T1000 (cell line): ENCODE data around the gene FAM217A.
"Not testable (repeated sequence)": the region's sequence is repeated elsewhere in the genome, so short reads cannot be mapped to it uniquely, and the experiment has no call there.

Experiments
- DNase-seq: peaks from one replicate; lab custom pipeline; 2025; ENCODE audit warnings: mixed read lengths; lab: John Stamatoyannopoulos, UW

The FAM217A gene, protein sequence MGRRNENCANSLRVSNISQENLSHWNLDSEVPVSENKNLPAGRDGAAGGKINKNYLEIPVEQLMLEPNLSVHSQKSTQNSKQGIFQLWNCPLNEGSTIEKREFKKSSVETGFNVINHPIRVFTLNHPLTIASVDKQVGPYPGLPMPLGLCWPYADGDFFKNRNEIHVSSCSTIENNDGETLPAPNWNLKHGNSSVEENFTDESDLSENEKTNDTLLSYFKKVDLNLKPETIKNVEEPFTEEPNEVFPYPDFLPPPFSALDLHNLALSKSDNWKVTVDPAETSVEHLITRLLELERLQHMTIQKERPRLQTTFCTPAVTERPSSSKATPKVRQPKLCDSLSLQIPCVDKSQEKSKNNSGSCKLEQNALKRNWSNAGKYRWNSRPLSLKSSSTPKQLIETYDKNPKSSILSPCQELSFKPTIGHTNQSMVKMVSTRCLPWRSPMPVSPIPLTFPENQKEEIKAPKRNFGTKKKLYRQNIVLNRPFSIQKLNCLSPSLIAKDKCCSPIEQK

DNA sequence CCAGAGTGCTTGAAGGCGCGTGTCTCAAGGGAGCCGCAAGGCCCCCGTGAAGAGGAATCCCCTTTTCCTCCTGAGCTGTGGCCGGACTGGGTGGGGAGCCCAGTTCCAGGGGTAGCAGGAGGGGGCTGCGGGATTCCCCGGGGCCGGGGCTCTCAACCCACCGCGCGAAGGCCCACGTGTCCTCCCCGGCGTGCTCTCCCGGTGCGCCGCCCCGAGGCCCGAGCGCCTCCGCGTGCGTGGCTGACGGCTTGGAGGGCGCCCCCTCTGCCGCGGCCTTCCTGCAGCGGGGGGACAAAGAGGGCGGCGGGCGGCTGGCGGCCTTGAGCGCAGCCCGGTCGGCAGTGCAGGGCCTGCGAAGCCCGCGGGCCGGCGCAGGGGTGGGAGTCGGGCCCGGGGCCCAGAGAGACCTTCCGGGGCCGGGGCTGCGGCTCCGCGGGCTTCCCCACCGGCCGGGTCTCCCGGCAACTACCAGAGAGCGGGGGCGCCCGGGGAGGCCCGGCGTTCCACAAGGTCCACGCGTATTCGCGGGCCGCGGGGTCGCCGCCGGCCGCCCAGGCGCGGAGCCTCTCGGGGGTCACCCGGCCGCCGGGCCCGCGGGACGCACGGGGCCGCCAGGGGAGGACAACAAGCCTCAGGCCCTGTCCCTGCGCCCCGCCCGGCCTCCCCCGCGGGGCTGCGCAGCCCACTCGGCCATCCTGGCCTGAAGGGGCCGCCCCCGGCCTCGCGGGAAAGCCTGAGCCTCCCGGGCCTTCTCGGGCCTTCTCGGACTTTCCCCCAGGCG lies at the start of gene FAM217A:
FAM217A (minus strand) TSS at position 447 of the 781 bp plus-strand sequence. CDS start 1,723 bp downstream, outside the sequence.
- no peak for DNase-seq

DNA sequence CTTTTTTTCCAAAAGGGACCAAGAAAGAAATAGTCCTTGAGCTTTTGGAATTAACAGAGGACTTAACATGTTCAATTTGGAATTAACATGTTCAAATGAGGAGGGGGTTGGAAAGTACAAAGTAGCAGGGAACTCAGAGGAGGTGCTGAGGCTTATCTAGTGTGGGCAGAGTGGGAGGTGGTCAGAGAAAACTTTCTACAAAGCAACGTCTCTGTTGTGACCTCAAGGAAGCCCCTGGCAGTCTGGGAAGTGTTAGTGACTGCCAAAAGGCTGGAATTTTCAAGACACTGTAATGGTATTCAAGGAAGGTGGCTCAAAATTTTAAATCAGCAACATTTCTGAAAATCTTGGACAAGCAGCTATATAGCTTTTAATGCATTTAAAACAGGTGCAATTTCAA lies 49.1 kb upstream of the FAM217A start:
- DNase-seq: no peak

DNA sequence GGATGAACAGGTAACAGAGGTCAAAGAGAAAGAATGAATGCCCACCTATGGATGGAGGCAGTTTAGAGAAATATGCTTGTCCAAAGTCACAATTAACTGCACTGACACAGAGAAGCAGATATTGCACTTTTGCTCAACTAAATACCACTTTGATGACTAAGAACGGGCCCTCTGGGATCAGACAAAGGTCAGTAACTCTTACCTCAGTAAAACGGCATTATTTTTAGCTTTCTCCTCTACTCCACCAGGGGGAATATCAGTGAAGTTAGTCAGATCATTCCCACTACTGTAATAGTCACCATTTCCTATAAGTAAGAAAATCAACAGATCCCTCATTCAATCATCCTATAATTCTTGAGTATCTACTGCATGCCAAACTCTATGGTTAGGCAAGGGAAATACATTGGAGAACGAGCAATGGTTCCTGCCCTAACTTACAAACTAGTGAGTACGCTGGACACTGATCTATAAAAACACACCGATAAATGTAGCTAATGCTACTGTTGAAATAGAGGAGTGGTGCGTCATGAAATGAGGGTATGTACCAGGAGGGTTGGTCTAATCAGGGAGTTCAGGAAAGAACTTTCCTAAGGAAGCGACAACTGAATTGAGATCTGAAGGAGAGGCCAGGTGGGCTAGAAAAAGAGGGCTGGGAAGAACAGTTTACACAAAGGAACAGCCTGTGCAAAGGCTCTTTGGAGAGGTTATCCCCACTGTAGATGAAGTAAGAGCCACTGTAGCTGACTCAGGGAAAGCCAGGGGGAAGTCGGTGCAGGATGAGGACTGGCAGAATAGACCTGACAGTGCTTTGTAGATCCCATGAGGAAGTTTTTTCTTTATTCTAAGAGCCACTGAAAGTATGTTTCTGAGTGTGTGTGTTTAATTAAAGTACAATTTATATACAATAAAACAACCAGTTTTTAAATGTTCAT lies 47.3 kb upstream of the FAM217A start:
- peak; percentile 24 for DNase-seq

DNA sequence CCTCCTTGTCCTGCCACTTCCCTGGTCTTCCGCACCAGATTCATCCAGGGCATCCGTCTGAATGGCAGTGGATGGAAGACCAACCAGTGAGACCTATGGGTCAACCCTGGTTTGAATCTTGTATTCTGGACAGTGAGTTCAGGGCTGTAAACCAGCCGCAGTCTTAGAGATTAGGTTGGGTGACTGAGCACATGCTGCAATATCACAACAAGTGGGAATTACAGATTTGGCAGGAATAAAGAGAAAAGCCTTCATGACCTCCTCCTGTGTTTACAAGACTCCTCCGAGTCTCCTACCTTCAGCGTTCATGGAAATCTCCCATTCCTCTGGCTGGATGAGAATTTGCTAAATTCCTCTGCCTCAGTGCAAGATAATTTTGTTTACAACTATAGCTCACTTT lies 46.6 kb upstream of the FAM217A start:
- no peak for DNase-seq

DNA sequence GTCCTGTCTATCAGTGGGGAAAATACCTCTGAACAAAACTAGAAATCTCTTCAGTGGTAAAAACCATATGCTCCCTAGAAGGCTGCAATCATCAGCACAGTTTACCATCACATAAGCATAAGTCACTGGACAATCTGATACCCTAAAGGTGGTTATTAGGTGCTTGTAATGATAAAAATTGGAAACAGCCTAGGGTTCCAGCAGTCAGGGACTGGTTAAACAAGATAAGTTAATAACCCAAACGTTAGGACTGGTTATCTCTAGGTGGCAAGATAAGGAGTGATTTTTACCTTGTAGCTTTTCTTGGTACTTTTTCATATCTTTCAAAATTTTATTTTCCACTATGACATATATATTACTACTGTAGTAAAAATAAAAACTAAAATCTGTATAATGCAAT lies 45.4 kb upstream of the FAM217A start:
- DNase-seq: no peak

DNA sequence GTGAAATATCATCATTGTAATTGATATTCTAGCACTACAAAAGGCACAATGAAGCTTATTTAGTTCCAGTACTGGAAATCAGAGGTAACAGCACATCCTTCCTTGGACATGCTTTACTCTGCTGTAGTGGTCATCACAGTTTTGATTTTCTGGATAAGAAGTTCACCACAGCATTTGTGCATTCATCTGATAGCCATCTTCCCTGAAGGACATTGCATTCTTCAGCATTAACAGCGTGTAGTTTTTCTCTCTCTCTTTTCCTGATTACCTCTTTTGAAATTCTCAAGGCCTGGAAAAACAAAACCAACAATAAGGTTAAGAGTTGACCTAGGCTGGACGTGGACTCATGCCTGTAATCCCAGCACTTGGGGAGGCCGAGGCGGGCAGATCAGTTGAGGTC lies 36.8 kb upstream of the FAM217A start:
- no peak for DNase-seq

DNA sequence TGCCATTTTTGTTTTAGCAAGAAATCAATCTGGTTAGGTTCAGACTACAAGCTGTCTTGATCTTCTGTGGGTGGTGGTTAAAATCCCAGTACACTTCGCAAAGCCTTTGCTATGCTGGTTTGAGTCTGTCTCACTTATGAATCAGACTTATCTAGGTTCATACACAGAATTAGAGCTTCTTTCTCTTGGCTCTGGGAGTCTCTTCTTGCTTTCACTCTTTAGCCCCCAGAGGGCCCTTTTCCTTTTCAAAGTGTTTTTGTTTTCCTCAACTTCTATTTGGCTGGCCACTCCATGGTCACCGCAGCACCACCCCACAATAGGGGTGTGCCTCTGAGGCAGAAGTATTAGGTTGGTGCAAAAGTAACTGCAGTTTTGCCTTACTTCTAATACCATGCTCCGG lies 35.2 kb upstream of the FAM217A start:
- DNase-seq: no peak

DNA sequence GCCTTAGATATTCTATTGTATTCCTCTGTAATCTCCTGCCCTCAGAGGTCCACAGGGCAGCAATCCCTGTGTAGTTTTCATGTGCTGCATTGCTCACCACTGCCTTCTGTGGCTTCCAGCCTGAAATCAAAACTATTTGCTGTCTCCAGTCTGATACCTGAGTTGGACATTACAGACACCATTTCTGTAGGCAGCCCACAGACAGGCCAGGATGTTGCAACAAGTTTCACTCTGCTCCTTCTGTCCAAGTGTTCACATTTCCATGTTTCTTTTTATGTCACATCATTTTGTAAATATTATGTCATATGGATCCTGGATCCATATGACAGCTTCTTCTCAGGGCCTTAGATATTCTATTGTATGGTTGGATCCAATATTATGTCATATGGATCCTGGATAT lies 34.7 kb upstream of the FAM217A start:
- DNase-seq: no peak

DNA sequence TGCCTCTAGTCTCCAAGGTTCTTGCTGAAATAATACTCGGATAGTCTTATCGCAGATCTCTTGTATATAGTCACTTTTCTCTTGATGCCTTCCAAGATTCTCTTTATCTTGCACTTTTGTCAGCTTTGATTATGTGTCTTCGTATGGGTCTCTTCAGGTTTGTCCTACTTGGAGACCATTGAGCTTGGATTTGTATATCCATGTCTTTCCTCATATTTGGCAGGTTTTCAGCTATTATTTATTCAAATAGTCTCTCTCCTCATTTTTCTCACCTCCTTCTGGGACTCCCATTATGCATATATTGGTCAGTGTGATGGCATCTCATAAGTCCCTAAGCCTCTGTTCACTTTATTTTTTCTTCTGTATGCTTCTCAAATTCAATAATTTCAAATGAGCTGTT lies 33.4 kb upstream of the FAM217A start:
- DNase-seq: no peak

DNA sequence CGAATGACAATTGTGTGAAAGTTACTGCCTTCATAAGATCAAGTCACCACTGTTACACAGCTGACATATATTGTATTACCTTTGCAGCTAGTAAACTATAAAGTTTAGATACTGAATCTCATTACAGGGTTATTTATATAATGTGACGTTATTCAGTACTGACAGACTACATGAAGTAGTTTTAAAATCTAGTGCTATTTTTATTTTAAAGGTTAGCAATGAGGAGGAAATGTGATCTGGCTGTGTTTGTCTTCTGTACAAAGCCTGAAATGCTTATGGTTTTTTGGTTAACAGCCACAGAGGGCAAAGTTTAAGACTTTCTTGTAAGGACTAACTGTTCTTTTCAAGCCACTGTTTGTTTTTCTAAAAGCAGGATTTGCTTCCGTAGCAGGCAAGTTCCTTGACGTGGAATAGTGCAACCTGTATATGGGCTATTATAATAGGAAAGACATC lies 30.5 kb upstream of the FAM217A start:
- not testable (repeated sequence) for DNase-seq

DNA sequence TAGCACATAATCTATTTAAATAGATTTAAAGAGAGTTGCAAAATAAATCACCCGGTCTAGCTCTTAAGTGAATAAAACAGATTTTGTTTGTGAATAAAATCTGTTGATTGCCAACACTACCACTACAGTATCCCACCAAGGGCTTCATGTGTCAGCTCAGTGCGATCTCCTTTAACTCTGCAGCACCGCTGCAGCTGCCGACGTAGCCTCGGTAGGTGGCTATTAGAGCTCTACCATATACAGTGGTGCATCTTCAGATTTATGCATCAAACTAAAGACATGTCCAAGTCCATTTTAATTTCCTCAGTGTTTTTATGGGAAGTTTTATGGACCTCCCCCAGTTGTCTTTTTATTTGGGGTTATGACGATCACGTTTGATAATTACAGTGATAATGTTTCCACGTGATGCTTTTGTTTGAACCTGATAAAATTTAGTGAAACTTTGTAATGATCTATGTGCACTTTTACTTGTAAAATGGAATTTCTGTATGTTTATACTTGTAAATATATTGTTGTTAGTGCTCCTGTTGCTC lies 29.7 kb upstream of the FAM217A start:
- no peak for DNase-seq

DNA sequence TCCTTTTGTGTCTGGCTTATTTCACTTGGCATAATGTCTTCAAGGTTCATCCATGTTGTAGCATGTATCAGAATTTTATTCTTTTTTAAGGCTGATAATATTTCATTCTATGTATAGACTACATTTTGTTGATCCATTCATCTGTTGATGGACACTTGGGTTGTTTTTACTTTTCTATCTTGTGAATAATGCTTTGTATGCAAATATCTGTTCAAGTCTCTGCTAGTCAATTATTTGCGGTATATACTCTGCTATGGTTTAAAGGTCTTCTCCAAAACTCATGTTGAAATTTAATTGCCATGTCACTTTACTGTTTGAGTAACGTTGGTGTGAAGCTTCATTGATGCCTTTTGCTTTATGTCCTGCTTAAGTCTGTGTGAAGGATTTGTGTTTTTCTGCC lies 28.9 kb upstream of the FAM217A start:
- no peak for DNase-seq

DNA sequence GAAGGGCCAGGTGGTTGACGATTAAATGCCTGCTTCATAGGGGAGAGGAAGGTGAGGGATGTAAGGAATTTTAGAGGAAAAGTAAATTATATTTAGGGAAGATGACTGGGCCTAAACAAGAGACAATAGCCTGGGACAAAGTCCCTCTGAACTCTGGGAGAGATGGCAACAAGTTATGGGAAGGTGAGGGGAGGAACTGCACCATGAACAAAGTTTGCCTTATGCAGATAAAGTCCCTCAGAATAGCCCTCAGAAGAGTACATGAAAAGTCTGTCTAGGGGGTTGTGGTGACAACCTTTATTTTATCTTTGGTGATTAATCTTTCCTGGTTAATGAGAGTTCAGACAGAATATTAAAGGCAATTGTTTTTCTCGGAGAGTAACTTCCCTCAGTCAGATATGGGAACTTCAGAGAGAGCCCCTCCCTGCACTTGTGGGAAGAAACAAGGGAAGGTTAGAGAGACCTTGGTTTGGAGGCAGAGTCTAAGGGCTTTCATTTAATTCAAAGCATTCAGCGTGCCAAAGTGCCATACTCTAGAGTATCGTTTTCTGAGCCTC lies 27.1 kb upstream of the FAM217A start:
- DNase-seq: no peak

DNA sequence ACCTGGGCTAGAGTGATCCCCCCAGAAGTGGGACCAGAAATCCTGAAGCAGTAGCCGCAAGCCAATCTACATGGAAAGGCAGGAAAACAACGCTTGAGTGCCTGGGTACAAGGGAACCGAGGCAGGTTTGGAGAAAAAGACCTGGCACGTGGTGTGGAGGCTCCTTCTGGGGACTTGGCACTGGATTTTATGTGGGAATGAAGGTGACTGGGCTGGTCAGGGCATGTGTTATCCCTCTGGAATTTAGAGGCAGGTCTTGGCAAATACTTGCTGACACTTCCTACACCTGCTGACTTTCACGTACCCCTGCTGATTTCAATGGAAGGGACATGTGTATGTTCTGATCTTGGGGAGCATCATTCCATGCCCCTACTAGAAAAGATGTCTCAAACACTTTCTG lies 25.0 kb upstream of the FAM217A start:
- no peak for DNase-seq

DNA sequence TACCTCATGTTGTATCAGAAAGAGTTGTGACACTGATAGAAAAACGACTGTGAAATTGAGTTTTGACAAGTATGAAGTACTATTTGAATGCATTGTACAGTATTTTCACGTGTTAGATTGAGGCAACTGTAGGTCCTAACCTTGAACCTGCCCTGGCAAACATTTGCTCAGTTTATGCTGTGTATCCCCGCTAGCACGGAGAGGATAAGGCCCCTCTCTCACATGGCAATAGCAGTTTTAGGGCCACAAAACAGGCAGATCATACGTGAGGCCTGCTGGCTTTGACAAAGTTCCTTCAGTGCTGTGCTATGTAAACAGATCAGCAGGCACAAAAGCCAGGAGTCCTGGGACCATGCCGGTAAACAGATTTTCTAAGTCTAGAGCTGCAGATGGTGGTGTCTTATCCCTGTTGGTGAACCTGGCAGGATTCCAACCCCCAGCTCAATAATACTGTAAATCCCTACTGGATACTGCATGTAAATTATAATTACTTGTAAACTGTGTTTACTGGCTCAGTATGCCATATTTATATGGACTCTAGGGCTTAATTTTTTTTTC lies 23.8 kb upstream of the FAM217A start:
- no peak for DNase-seq

DNA sequence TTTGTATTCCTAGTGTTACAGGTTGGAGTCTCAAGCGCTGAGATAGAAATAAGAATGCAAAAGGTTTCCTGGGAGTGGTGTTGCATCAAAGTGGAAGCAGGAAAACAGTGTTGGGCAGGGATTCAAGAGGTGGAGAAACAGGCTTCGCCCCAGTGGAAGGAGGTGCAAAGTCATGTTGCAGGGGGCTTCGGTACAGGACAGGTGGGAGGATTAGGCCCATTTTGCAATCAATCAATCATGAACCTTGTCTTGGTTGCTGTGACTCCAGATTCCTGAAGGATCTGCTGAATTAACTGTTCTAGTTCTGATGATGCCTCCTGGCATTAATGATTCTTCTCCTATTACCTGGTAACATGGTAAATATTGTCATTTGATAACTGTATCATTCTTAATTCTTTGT lies 22.4 kb upstream of the FAM217A start:
- no peak for DNase-seq

DNA sequence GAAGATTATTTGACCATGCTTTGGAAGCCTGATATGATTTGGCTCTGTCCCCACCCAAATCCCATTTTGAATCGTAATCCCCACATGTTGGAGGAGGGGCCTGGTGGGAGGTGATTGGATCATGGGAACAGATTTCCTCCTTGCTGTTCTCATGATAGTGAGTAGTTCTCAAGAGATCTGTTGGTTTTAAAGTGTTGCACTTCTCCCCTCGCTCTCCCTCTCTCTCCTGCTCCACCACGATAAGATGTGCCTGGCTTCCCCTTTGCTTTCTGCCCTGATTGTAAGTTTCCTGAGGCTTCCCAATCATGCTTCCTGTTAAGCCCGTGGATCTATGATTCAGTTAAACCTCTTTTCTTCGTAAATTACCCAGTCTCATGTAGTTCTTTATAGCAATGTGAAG lies 21.7 kb upstream of the FAM217A start:
- no peak for DNase-seq

DNA sequence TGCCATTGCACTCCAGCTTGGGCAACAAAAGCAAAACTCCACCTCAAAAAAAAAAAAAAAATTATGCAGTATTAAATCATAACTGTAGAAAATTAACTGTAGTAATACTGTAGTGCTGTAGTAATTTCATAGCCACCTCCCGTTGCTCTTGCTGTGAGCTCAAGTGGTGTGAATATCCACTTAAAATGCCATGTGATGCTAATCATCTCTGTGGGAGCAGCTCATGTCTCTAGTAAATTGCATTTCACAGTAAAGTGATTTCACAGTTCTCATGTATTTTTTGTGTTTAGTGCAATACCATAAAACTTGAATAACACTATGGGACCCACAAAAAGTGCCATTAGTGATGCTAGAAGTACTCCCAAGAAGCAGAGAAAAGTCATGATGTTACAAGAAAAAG lies 14.4 kb upstream of the FAM217A start:
- DNase-seq: no peak

DNA sequence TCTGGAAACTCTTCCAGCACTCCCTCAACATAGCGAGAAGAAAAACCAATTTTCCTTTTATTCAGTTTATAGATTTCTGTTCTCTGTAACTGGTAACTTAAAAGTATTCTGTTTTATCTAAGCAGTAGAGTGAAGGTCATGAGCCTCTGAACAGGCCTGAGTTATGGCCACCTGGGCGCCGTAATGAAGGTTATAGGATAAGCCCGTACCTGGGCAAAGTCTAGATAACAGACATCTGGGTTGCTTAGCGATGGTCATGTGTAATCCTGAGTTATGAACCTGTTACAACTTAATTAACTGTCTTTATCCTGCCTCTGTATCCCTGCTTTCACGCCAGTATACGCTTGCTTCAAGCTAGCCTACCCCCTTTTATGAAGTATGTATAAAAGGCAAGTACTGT lies 13.0 kb upstream of the FAM217A start:
- no peak for DNase-seq

DNA sequence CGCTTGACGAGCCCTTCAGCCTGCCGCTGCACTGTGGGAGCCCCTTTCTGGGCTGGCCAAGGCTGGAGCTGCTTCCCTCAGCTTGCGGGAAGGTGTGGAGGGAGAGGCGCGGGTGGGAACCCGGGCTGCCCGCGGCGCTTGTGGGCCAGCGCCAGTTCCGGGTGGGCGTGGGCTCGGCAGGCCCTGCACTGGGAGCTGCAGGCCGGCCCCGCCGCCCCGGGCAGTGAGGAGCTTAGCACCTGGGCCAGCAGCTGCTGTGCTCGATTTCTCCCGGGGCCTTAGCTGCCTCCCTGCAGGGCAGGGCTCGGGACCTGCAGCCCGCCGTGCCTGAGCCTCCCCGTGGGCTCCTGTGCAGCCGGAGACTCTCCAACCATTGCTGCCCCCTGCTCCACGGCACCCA lies 11.1 kb upstream of the FAM217A start:
- DNase-seq: not testable (repeated sequence)

DNA sequence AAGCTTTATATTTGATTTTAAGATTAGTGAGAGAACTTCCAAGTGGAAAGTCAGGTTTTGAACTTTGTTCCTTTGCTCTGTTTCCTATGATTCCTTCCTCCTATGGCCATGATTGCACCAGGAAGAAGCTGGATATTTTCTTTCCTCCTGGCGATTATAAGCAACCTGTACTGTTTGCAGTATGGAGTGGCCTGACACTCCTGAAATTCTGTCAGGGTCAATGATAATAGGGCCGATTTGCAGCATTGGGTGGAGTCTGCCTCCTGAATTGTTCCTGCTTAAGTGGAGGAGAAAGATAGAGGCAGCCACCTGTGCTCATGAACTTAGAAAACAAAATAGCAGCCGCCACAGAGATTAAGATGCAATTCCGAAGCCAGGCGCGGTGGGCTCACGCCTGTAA lies 9.8 kb upstream of the FAM217A start:
- DNase-seq: no peak
